ENCODE measurements around the gene HESX1.
A peak's percentile ranks its signal among the peaks of the same experiment; 100 is the strongest.

Gene HESX1

DNA sequence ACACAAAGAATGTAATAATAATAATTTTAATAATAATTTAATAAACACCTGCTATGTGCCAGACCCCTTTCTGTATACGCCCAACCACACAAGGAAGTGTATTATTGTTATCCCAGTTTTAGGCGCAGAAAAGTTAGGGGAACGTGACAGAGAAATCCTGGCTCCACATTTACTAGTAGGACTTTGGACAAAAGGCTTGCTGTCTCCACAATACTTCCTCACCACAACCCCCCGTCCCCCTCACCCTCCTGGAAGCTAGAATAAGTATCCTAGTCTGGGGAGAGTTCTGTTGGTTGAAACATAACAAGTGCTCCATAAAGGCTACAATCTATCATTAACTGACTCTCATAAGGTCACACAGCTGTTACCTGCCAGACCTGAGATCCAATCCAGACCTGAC is 34.1 kb downstream of the HESX1 start:
- no peak for DNase-seq

- DNase-seq = peak; percentile 18
These were observed 34.9 kb downstream of the HESX1 start, which contains the start of gene IL17RD for GRCh38 chr3:57164657-57165573. Gene IL17RD, minus strand, starts transcription at chr3:57165353. Its CDS starts 67 bp downstream, at chr3:57165286.

- no peak for DNase-seq
These were observed 35.5 kb downstream of the HESX1 start for GRCh38 chr3:57164217-57164656.

DNA sequence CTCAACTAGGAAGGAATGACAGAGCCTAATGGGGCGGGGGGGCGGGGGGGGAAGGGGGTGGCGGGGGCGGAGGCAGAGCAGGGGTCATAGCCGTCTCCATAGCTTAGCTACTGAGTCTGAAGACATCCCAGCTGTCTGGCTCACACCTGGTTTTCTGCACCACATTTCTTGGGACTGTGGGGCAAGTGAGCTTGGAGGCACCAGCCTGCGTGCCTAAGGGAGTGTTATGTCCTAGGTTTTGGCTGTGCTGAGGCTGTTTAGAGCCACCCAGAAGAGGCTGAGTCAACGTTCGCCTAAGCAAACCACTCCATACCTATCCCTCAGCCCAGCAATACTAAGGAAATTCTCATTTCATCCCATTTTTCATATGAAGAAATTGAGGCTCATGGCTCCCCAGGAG is 36.0 kb downstream of the HESX1 start:
- DNase-seq = no peak

GRCh38 chr3:57161915-57162314 is 37.9 kb downstream of the HESX1 start:
- DNase-seq = no peak

GRCh38 chr3:57160765-57161538 is 38.8 kb downstream of the HESX1 start:
- no peak for DNase-seq

- DNase-seq = no peak
These were observed 39.6 kb downstream of the HESX1 start for GRCh38 chr3:57160076-57160764.

DNA sequence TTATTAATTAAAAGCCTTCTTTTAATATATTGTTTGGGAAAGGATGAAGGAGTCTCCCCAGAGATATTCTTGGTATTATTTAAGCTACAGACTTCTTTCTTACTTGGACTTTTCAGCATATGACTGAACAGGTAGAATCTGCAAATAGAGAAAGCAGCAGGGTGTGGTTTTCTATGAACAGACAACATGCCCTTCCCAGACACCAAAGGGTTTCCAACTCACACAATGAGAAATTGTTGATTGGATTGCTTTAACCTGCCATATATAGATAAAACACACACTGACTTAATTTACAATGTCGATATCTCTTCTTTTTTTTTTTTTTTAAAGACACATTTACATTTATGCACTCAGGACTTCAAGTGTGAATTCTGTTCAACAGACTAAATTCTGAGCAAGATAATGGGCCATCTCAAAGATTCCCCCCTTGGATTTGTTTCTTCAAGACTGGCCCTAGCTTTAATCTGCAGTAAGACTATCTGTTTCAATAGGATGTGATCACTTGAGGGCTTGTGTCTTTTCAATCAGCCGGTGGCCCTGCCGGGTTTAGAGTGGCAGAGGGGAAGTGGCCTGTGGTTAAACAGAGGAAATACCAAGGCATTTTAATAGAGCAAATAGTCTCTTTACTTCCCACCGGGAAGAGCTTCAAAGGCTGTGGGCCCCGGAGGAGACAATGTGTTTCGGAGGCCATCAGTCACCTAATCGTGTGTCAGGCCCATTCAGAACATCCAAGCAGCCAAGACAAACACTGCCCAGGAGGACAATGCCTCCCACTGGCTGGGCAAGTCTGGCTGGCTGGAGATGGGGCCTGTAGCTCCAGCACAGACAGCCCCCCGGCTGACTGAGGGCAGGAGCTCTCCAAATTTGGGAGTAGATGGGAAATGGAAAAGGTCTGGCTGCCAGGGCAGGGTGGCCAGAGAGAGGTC is 40.7 kb downstream of the HESX1 start:
- DNase-seq = no peak

- no peak for DNase-seq
These were observed 41.5 kb downstream of the HESX1 start for GRCh38 chr3:57158325-57158724.

- no peak for DNase-seq
These were observed 42.2 kb downstream of the HESX1 start for GRCh38 chr3:57157545-57157944.

DNA sequence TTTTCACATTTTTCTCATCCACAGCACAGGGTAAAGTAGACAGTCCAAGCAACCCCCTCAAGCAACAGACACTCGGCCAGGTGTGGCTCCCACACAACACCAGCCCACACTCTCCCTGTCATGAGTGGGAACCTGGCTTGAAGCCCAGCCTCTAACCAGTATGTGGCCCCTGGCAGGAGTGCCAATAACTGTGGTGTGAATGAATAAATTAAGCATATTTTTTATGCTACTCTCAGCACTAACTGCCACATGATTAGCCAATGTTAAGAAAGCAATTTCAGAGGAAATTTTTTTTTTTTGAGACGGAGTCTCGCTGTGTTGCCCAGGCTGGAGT is 44.5 kb downstream of the HESX1 start:
- DNase-seq = no peak

GRCh38 chr3:57154470-57155309 is 45.1 kb downstream of the HESX1 start:
- DNase-seq = no peak

DNA sequence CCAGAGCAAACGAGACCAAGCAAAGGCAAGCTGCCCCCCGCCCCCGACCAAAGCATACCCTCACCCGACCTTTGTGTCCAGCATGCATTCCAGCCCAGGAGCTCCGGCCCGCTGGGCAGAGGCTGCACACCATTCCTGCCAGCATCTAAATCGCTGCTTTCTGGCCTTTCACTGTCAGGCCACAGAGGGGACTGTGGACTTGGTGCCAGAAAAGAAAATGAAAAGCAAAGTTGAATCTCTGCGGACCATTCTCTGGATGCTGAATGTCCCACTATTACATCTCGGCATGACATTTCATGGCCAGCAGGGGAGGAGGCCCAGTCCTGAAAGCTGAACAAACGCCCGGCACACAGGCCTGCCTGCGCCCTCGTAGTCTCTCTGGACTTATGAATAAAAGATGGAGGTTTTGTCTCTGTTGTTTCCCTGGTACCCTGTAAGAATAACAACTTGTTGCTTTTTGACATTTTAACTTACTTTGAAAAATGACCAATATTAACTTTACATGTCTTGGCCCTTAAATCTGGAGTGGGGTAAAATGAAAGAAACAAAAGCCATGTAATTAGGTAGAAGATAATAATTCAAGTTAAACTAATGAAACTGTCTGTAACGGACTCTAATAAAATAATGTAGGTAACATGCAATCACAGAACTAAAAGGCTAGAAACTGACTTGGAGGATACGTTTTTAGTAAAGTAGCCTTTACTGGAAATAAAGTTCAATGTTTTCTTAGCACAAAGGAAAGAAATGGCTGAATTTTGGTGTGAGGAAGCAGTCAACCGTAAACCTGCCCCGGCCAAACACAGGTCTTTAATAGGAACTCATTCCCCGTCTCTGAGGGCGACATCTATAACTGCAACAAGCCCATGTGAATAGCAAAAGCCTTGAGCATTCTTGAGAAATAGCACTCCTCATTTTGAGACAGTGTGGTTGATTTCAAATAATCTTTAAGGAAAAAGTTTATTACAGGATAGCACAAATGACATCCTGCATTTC is 47.3 kb downstream of the HESX1 start:
- no peak for DNase-seq

GRCh38 chr3:57151749-57152148 is 48.0 kb downstream of the HESX1 start:
- no peak for DNase-seq

DNA sequence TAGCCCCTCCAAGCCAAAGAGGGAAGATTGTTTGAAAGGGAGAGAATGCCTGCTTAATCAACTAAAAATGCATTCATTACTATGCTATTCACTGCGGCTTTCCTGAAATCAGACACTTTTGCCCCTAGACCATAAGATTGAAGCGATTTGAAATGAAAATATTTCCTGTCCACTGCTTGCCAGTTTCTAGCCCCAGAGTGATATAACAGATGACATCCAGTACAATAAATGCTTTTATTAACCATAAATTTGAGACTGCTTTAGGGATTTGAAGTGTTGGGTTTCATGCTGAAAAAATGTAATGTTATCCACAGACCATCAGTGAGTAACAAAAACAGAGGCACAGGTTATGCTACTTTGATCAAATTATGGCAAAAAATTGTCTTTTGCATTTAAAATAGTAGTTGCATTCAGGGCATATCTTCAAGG is 48.7 kb downstream of the HESX1 start:
- no peak for DNase-seq

DNA sequence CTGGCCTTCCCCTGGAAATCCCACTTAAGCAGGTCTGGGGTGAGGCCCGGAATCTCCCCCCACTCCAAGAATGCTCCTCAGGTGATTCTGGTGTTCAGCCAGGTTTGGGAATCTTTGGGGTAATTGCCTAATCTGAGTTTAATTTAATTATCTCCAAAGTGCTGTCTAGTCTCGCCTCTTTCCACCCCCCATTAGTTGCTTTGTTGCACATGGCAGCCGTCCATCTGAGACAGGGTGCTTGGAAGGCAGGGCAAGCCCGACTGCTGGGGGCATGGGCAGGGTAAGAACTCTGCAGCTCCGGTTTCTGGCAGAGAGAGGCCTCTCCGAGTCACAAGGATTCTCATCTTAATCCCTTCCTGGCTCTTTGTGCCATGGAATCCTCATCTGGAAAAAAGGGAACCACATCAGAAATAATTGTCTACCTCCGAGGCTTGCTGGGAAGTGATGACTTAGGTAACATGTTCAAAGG is 49.6 kb downstream of the HESX1 start:
- DNase-seq = no peak
